Measurements from ENCODE around the gene STAT5B.
A peak's percentile ranks its signal among the peaks of the same experiment; 100 is the strongest.

DNA sequence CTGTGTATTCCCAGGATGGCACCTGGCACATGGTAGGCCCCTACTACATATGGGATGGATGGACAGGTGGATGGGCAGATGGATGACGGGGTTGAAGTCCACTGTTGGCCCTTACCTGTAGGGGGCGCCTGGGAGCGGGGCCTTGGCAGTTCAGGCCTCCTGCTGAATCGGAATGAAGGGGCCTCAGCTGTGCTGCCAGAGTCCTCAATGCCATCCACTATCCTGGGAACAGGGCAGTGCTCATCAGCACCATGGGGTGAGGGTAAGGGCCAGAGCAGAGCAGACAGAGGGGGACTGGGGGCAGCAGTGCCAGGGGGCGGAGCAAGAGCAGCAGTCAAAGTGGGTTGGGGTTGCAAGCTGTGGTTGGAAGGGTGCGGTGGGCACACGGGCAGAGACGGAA, 113.1 kb downstream of the STAT5B start:
- TF ChIP-seq, protein P1, sequence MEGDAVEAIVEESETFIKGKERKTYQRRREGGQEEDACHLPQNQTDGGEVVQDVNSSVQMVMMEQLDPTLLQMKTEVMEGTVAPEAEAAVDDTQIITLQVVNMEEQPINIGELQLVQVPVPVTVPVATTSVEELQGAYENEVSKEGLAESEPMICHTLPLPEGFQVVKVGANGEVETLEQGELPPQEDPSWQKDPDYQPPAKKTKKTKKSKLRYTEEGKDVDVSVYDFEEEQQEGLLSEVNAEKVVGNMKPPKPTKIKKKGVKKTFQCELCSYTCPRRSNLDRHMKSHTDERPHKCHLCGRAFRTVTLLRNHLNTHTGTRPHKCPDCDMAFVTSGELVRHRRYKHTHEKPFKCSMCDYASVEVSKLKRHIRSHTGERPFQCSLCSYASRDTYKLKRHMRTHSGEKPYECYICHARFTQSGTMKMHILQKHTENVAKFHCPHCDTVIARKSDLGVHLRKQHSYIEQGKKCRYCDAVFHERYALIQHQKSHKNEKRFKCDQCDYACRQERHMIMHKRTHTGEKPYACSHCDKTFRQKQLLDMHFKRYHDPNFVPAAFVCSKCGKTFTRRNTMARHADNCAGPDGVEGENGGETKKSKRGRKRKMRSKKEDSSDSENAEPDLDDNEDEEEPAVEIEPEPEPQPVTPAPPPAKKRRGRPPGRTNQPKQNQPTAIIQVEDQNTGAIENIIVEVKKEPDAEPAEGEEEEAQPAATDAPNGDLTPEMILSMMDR (IDR thresholded peaks at IDR 0.05; ENCODE audit: insufficient read depth, low read length, poor library complexity, severe bottlenecking): peak; percentile 64
- no peak for TF ChIP-seq EZH2phosphoT487 (conservative IDR thresholded peaks at IDR 0.05; ENCODE audit: low read length)
